Measurements from ENCODE around the gene VWA1.

DNA sequence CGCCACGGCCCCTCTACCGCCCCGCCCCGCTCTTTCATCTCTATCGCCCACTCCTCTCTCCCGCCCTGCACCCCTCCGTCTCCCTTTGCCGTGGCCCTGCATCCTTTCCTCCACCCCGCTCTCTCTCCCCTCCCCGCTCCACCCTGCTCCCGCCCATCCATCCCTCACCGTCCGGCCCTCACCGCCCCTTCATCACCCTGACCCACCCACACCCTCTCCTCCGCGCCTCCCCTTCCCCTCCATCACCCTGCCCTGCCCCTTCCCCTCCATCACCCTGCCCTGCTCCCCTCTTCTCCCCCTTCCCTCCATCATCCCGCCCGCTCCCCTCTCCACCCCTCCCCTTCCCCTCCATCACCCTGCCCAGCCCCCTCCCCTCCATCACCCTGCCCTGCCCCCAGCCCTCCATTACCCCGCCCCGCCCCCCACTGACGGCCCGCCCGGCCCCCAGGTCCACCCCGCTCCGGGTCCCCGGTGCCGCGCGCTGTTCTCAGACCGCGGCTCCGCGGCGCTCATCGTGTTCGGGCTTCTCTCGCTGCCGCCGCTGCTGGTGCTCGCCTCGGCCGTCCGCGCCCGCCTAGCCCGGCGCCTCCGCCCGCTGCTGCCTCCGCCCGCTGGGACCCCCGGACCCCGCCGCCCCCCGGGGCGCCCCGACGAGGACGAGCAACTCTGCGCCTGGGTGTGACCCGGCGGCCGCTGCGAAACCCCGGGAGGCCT is 8.2 kb upstream of the VWA1 start:
- TF ChIP-seq, protein P1, sequence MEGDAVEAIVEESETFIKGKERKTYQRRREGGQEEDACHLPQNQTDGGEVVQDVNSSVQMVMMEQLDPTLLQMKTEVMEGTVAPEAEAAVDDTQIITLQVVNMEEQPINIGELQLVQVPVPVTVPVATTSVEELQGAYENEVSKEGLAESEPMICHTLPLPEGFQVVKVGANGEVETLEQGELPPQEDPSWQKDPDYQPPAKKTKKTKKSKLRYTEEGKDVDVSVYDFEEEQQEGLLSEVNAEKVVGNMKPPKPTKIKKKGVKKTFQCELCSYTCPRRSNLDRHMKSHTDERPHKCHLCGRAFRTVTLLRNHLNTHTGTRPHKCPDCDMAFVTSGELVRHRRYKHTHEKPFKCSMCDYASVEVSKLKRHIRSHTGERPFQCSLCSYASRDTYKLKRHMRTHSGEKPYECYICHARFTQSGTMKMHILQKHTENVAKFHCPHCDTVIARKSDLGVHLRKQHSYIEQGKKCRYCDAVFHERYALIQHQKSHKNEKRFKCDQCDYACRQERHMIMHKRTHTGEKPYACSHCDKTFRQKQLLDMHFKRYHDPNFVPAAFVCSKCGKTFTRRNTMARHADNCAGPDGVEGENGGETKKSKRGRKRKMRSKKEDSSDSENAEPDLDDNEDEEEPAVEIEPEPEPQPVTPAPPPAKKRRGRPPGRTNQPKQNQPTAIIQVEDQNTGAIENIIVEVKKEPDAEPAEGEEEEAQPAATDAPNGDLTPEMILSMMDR (IDR thresholded peaks at IDR 0.05): no peak
- TF ChIP-seq, protein P2, sequence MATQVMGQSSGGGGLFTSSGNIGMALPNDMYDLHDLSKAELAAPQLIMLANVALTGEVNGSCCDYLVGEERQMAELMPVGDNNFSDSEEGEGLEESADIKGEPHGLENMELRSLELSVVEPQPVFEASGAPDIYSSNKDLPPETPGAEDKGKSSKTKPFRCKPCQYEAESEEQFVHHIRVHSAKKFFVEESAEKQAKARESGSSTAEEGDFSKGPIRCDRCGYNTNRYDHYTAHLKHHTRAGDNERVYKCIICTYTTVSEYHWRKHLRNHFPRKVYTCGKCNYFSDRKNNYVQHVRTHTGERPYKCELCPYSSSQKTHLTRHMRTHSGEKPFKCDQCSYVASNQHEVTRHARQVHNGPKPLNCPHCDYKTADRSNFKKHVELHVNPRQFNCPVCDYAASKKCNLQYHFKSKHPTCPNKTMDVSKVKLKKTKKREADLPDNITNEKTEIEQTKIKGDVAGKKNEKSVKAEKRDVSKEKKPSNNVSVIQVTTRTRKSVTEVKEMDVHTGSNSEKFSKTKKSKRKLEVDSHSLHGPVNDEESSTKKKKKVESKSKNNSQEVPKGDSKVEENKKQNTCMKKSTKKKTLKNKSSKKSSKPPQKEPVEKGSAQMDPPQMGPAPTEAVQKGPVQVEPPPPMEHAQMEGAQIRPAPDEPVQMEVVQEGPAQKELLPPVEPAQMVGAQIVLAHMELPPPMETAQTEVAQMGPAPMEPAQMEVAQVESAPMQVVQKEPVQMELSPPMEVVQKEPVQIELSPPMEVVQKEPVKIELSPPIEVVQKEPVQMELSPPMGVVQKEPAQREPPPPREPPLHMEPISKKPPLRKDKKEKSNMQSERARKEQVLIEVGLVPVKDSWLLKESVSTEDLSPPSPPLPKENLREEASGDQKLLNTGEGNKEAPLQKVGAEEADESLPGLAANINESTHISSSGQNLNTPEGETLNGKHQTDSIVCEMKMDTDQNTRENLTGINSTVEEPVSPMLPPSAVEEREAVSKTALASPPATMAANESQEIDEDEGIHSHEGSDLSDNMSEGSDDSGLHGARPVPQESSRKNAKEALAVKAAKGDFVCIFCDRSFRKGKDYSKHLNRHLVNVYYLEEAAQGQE (IDR thresholded peaks at IDR 0.05): no peak
- TF ChIP-seq FOSL2 (IDR thresholded peaks at IDR 0.05) (no peak), FOSL2 (CRISPR knock-in tag; IDR thresholded peaks at IDR 0.05) (no peak), POLR2A (IDR thresholded peaks at IDR 0.05; ENCODE audit: low read length) (no peak), EHF (CRISPR knock-in tag; IDR thresholded peaks at IDR 0.05) (no peak), CEBPB (IDR thresholded peaks at IDR 0.05) (no peak), RCOR1 (IDR thresholded peaks at IDR 0.05; ENCODE audit: low read depth, low read length) (no peak), KDM1A (IDR thresholded peaks at IDR 0.05; ENCODE audit: low read depth) (no peak)
